Measurements from ENCODE around the gene ARSG. TPM values are rescaled to one million over a fixed set of nuclear protein-coding genes. Genes with fewer than 3 reads are reported as not detected.

The ARSG gene
- polyA plus RNA-seq, 3 donors, result 4.2 to 6.8 (median 5.0) TPM

DNA sequence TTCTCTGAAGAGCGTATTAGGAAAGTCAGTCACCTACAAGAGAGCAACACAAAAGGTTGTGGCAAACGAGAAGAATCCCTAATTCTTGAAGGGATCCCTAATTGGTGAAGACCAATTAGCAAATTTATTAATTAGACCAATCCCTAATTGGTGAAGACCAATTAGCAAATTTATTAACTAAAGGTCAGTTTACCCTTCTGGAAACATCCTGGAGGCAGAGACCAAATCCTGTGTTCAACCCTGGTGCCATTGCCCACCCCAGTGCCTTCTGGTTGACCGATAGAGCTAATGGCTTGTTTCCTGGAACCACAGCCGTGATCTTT lies 91.8 kb downstream of the ARSG start:
- DNase-seq (ENCODE audit: extremely low read depth in 1 of 11, low read depth in 9 of 11, low spot score in 4 of 11), result no peak

DNA sequence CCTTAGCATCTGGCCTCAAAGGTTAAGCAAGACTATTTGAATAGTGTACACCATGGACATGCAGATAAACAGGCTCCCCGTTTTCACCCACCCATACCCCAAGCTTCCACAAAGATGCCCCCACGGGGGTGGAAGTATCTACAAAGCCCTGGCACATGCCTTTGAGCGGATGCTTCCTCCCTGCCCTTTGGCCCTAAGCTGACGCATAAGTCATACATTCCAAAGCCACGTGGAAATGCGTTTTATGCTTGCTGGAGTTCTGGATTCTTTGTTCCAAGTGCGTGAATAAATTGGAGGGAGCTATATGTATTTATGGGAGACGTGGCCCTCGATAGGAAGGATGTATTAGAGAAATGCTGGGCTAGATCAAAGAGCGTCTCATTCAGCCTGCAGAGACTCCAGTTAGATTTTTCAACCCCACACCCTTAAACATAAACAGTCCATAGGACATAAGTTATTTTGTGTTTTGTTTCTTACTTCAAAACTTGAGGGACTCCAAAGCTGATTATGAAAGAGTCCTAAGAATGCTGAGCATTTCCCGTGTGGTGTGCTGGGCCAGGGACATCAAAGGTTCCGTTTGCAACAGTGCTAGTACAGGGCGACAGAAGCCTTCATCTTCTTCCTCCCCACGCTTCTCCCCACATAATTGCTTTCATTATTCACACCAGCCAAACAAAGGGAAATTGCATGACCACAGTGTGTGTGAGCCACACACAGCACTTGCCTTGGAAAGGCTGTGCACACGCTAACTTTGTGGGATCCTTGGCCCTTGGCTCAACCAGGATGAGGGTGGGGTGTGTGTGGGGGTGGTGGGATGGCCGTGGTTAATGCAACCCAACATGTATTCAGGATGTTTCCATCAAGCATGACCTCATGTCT lies 92.4 kb downstream of the ARSG start:
- no peak for DNase-seq (ENCODE audit: extremely low read depth in 1 of 11, low read depth in 9 of 11, low spot score in 4 of 11)

DNA sequence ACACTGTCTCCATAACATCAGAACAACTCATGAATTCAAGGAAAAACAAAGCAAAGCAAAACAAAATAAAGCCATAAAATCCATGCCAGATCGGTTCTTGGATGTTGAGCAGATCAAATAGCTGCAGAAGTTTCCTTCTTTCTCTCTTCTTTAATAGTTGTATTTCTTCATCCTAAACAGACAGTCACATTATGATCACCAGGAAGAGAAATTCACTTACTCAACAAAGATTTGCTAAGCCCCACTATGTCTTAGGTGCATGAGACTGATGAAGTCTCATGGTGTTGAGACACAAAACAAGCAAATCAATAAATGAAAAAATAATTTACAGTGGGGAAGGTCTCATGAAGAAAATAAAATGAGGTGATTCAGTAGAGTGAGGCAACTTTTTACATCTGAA lies 93.2 kb downstream of the ARSG start:
- DNase-seq (ENCODE audit: extremely low read depth in 1 of 11, low read depth in 9 of 11, low spot score in 4 of 11), result no peak

DNA sequence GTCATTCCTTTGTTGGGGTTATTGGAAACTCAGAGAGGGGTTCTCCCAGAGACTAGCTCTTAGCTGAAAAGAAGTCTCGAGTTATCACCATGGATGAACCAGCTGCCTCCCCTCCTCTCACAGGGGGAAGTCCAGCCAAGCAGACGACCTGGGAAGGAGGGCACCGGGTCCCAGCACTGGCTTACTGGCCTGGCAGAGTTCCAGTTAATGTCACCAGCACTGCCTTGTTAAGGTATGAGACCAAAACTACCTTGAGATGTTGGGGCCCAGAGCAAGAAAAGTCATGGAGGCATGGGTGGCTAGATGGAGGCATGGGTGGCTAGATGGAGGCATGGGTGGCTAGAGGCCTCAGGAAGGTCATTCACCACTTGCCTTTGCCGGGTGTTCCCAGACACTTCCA lies 93.6 kb downstream of the ARSG start:
- no peak for DNase-seq (ENCODE audit: extremely low read depth in 1 of 11, low read depth in 9 of 11, low spot score in 4 of 11)

DNA sequence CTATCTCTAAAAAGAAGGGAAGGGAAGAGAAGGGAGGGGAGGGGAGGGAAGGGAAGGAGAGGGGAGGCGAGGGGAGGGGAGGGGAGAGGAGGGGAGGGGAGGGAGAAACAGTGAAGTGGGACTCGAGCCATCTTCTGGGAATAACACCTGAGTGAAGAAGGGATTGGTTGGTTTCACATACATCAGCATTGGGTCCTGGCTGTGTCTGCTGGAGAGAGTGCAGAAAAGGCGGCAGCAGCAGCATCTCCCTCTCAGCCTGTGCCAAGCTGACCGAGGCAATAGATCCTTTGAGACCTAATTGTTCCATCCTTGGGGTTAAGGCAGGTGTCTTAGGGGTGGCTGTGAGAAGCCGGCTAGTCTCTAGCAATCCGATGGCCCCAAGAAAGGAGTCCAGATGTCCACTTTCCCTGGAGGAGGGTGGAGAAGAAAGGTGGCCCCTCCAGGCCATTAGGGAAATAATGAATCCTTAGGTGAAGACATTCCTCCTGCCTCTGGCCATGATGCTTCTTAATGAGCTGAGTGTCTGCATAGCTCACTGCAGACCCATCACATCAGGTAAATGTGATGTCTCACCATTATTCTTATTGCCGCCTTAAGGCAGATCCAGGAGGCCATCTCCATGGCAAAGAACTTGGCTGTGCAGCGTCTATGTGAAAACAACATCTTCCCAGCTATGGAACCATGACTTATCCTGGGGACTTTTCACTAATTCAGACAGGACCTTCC lies 94.4 kb downstream of the ARSG start:
- DNase-seq (ENCODE audit: extremely low read depth in 1 of 11, low read depth in 9 of 11, low spot score in 4 of 11), result no peak

DNA sequence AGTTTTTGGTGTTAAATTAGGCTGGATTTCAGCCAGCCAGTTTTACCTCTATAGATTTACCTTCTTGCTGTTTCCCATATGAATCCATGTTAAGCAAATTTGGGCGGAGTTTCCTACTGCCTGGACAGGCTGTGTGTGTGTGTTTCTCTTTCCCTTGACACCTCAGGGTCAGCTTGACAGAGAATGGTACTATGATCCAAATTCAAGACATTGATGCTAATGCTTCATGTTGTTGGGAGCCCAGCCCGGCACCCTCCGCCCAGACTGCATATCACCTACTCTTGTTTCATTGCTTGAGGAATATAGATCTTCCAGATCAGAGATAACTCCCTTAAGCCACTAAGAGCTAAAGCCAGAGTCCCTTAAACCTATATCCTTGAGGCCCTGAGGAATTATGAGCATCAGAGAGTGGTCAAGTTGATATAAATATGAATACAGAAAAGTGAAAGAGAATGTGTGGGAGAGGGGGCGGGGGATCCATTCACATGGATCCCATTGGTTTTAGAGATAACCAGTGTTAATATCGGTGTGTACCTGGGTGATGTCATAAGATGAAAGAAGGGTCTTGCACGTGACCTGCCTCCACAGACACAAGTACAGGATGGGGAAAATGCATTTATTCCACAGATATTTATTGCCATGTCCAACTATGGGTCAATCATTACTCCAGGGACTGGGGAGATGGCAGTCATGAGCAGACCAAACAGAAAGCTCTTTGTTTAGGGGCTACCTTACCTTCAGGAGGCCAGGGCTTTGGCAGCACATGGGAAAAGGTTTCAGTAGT lies 96.3 kb downstream of the ARSG start:
- no peak for DNase-seq (ENCODE audit: extremely low read depth in 1 of 11, low read depth in 9 of 11, low spot score in 4 of 11)

DNA sequence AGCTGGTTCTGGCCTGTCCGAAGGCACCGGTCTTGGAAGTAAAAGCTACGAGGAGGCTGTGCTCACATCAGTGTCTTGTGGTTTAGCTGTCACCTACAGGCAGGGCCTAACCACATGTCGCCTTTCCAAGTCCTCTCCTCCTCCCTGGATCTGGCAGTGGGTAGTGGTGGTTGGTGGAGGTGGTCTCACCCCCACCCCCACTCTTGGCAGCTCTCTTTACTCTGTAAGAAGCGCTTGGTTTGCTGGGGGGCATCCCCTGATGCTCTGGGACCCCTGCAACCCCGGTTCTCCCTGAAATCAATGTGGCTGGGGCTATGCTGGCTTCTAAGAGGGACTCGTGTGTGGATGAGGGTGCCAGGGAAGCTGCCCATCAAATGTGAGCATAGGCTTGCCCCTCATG lies 97.7 kb downstream of the ARSG start:
- DNase-seq (ENCODE audit: extremely low read depth in 1 of 11, low read depth in 9 of 11, low spot score in 4 of 11), result no peak

DNA sequence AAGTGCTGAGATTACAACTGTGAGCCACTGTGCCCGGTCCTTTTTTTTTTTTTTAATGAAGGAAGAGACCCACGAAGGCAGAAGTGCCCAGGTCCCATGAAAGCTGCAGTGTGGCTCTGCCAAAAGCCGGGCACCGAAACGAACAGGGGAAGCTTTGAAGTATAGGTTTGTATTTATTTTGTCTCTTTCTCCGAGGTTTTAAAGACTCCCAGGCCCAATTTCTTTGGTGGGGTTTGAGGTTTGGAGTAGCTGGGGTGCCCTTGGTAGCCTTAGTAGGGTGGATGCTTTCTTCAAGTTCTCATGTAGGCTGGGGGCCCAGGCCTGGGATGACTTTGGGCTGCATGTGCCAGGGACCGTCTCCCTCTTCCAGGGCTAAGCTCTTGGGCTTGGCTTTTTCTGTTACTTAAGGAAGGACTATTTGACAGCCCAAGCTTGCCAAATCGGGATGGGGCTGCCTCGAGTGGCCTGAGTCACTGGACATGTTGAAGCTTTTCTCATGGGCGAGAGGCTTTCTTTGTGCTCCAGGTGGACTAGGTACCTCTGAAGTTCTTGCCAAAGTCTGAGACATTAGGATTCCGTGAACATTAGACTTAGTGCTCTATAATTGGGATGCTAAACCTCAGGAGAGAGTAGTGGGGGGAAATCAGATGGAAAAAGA lies 99.7 kb downstream of the ARSG start:
- no peak for DNase-seq (ENCODE audit: extremely low read depth in 1 of 11, low read depth in 9 of 11, low spot score in 4 of 11)

DNA sequence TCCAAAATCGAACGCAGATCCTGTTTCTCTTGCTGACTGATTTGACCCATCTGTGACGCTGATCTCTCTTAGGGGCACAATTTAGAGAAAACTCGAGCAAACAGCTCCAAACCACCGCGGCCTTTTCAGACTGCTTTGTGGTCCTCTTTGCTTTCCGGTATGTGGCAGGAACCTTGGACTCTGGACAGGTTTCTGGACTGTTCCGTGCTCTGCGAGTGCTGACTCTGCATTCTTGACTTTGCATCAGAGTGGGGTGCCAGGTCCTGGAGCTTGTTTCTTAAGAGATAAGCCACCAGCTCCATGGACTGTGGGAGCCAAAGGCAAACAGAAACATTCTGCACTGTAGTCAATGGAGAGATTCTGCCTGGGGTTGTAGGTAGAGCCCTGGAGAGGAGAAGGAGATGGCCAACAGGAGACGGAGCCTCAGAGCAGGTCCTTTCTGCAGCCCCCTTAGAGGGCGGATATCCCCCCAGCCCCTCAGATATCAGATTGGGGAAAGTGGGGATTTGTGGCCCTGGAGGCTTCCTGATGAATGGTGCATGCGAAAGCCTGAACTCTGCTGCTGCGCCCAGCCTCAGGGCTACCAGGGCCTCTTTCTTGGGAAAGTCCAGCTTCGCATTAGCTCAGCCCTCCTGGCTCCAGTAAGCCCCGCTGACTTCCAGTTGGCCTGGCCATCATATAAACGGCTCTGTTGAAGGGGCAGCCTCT lies 100.4 kb downstream of the ARSG start:
- DNase-seq (ENCODE audit: extremely low read depth in 1 of 11, low read depth in 9 of 11, low spot score in 4 of 11), result no peak

DNA sequence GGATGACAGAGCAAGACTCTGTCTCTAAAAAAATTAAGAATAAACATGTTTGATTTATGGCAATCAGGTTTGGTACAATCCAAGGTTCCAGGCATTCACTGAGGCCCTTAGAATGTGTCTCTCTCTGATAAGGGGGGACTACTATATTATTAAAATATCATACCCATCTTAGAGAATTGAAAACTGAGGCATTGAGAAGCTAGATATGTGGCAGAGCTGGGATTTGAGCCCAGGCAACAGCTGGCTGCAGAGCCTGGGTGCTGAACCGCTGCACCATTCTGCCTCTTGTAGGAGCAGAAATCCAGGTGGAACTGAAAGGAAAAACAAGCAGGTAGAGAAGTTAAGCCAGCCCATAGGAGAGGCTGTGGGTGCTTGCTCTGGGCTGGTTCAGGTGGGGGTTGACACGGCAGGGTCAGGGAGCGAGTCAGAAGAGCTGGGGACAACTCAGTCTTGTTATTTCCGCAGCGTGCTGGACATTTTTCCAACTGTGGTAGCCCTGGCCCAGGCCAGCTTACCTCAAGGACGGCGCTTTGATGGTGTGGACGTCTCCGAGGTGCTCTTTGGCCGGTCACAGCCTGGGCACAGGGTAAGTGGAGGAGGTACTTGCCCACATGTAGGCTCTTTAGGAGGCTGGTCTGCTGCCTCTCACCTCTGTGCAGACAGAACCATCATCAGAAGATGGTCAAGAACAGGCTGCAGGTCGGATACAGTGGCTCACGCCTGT lies 103.5 kb downstream of the ARSG start:
- no peak for DNase-seq (ENCODE audit: extremely low read depth in 1 of 11, low read depth in 9 of 11, low spot score in 4 of 11)

DNA sequence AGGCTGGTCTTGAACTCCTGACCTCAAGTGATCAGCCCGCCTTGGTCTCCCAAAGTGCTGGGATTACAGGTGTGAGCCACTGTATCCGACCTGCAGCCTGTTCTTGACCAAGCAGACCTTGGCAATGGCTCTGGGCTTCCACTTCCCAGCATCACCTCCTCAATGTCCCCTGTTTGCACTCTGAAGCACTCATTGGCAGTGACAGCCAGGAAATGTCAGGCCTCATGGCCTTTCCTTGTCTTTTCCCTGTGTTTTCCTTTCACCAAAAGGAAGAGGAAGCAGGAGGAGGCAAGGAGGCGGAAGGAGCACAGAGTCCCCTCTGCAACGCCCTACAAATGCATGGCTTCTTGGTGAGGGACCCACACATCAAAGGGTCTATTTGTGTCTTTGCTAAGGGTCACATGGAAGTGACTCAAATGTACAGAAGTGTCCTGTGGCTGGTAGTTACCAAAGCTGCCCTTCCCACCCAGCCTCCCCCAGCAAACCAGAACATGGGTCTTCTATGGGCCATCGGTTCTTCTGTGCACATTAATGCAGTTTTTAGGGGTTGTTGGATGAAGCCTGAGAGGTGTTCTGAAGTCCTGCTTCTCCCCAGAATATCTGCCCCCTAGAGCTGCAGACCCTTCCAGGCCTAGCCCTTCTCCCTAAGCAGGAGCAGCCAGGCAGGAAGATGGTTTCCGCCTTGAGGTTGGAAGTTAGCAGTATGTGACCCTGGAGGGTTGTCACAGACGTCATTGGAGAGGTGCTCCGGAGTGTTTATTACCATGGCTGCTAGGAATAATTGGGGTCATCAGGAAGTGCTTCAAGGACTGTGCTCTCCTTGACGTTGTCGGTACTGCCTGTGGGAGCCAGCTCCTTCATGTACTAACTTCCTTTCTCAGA lies 105.2 kb downstream of the ARSG start:
- no peak for DNase-seq (ENCODE audit: extremely low read depth in 1 of 11, low read depth in 9 of 11, low spot score in 4 of 11)

DNA sequence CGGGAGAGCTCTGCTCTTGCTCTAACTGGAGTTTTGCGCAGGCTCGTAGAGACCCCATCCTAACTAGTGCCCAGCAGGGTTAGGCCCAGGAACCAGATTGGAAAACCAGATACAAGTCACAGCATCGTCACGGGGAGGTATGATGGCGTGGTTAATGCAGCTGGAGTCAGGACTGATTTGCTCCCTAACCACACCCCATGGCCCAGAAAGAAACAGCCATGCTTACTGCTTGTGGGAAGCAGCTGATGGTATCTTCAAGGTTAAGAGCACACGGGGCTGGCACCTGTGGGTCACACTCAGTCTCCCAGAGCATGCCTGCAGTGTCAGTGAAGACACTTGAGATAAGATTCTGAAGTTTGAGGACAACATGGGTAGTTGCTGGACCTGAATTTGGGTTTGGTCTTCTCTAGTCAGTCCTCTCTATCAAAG lies 105.8 kb downstream of the ARSG start:
- no peak for DNase-seq (ENCODE audit: extremely low read depth in 1 of 11, low read depth in 9 of 11, low spot score in 4 of 11)

DNA sequence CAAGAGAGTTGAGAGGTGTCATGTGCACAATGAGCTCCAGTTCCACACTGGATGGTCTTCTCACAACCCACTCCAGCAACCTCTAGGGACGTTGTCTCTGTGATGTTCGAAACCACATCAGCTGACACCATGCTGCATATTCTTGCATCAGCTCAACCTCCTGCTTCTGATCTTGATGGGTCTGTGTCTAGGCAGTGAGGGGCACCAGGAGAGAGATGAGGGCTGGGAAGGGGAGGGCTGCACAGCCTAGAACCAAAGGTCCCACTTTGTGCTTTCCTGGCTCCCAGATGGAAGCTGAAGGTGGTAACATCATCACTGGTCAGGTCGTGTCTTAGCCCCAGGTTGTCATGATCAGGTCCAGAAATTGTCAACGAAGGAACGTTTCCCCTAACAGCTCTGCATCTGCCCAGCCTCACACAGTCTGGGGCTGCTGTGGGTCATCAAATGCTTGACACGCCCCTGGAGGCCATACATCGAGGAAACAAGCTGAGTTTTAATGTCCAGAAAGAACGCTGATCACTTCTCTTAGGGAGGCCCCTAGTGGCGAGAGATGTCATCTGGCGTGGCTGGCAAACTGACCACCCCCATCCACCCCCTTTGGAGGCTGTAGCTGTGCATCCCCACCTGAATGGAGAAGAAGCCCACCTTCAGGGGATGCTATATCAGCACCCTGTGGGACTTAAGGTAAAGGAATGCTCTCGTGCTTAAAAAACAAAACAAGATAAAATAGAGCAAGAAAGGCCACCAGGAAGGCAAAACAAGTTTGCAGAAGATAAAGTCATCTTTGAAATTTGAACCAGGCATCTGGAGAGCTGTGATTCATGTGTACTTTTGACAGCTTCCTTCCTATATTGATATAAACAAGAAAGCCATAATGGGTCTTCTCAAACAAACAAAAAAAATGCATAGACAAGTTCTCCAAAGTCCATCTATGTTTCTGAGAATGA lies 107.7 kb downstream of the ARSG start:
- peak in 4 of 11 donors; percentile 47 to 67 (median 59) for DNase-seq (ENCODE audit: extremely low read depth in 1 of 11, low read depth in 9 of 11, low spot score in 4 of 11)

DNA sequence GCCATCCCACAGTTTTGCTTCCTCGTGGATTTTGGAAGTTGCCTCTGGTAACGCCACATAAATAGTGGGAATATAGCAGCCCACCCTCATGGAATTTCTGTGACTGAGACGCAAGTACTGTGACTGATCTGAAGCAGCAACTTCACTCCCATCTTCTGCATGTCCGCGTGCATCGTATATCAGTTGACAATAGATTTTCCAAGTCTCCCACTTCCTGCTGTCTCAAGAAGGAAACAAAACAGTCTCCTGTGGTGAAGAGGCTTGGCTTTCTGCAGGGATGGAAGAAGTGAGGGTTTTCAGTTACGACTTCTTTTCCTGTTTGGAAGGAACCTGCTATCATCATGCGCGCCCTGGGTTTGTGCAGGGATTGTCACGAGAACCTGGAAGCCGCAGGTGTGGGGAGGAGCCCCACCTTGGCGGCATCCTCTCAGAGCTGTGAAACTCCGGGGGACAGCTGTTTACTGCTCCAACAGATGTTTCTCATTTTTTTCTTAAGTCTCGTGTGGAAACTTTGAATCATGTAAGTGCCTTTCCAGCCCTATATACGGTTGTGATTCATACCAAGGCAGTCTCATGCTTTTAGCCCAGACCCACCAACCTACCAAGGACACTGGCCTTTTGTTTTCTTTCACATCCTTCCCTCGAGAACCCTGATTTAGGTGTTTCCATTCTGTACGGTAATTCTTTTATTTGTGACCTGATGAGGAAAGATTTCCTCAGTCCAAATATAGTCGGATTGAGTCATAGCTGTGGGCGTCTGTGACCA lies 108.5 kb downstream of the ARSG start:
- no peak for DNase-seq (ENCODE audit: extremely low read depth in 1 of 11, low read depth in 9 of 11, low spot score in 4 of 11)

DNA sequence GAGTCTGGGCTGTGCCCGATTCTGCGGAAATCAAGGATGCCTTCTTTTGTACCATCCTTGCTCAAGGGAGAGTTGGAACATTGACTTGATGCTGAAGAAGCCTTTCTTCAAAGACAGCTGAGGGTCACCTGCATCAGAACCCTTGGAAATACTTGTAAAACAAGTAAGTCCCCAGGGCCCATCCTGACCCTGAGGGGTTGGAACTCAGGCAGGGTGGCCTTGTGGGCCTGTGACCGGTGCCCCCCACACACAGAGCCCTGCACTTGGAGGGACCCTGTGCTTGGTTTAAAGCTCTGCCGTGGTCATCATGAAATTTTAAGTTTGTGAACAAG lies 109.1 kb downstream of the ARSG start:
- no peak for DNase-seq (ENCODE audit: extremely low read depth in 1 of 11, low read depth in 9 of 11, low spot score in 4 of 11)

DNA sequence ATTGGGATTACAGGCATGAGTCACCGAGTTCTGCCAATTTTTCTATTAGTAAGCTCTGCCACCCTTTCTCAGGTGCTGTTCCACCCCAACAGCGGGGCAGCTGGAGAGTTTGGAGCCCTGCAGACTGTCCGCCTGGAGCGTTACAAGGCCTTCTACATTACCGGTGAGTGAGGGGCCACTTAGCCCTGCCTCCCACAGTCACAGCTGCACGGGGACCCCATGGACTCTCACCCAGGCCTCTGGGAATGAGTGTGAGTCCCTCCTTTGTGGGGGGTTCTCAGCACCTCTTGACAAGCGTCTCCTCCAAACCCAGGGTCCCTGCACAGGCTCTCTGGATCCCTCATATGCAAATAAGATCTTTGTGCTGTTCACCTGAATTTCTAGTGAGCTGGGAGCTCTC lies 110.0 kb downstream of the ARSG start:
- no peak for DNase-seq (ENCODE audit: extremely low read depth in 1 of 11, low read depth in 9 of 11, low spot score in 4 of 11)
